Measurements from ENCODE around the gene TOMT.

Gene TOMT

GRCh38 chr11:72081821-72082453 lies 23.8 kb upstream of the TOMT start:
- no peak for TF ChIP-seq CTCF (IDR thresholded peaks at IDR 0.05)
- Histone ChIP-seq H3K4me1 (ENCODE audit: control insufficient read depth in 1 of 2, insufficient read depth in 1 of 2, low read depth in 1 of 2, low read length in 1 of 2) (peaks cover 23 to 36% of the 10 kb centered on the region in 2 experiments), H3K27ac (peak overlapping the region; percentile 96), H3K36me3 (peaks cover 6% of the 10 kb centered on the region), H3K9me3 (no peaks in the 10 kb centered on the region), H3K27me3 (no peaks in the 10 kb centered on the region), H3K4me3 (ENCODE audit: low read depth in 1 of 2, low read length in 1 of 2) (no peak overlapping the region)

GRCh38 chr11:72083414-72083813 lies 22.3 kb upstream of the TOMT start:
- Histone ChIP-seq H3K9me3 (no peaks in the 10 kb centered on the region), H3K27ac (no peak overlapping the region), H3K27me3 (no peaks in the 10 kb centered on the region), H3K4me3 (ENCODE audit: low read depth in 1 of 2, low read length in 1 of 2) (no peak overlapping the region), H3K4me1 (ENCODE audit: control insufficient read depth in 1 of 2, insufficient read depth in 1 of 2, low read depth in 1 of 2, low read length in 1 of 2) (peaks cover 17 to 28% of the 10 kb centered on the region in 2 experiments), H3K36me3 (peaks cover 15% of the 10 kb centered on the region)
- TF ChIP-seq CTCF (IDR thresholded peaks at IDR 0.05), result no peak

GRCh38 chr11:72084076-72084475 lies 21.6 kb upstream of the TOMT start:
- Histone ChIP-seq H3K9me3 (no peaks in the 10 kb centered on the region), H3K36me3 (peaks cover 22% of the 10 kb centered on the region), H3K4me3 (ENCODE audit: low read depth in 1 of 2, low read length in 1 of 2) (no peak overlapping the region), H3K27ac (no peak overlapping the region), H3K27me3 (no peaks in the 10 kb centered on the region), H3K4me1 (ENCODE audit: control insufficient read depth in 1 of 2, insufficient read depth in 1 of 2, low read depth in 1 of 2, low read length in 1 of 2) (peaks cover 17 to 23% of the 10 kb centered on the region in 2 experiments)
- TF ChIP-seq CTCF (IDR thresholded peaks at IDR 0.05), result no peak

- Histone ChIP-seq H3K27me3 (no peaks in the 10 kb centered on the region), H3K27ac (peak overlapping the region; percentile 20), H3K4me3 (ENCODE audit: low read depth in 1 of 2, low read length in 1 of 2) (no peak overlapping the region), H3K36me3 (peaks cover 22% of the 10 kb centered on the region), H3K4me1 (ENCODE audit: control insufficient read depth in 1 of 2, insufficient read depth in 1 of 2, low read depth in 1 of 2, low read length in 1 of 2) (peaks cover 19 to 22% of the 10 kb centered on the region in 2 experiments), H3K9me3 (no peaks in the 10 kb centered on the region)
- TF ChIP-seq CTCF (IDR thresholded peaks at IDR 0.05), result no peak
These were observed 20.8 kb upstream of the TOMT start for GRCh38 chr11:72084965-72085364.

- H3K4me3 ChIP-seq (ENCODE audit: low read depth in 1 of 2, low read length in 1 of 2), result no peak overlapping the region
- peak overlapping the region; percentile 46 for H3K27ac ChIP-seq
- peaks cover 22% of the 10 kb centered on the region for H3K36me3 ChIP-seq
- no peak for TF ChIP-seq CTCF (IDR thresholded peaks at IDR 0.05)
- no peaks in the 10 kb centered on the region for H3K9me3 ChIP-seq
- peaks cover 21 to 27% of the 10 kb centered on the region in 2 experiments for H3K4me1 ChIP-seq (ENCODE audit: control insufficient read depth in 1 of 2, insufficient read depth in 1 of 2, low read depth in 1 of 2, low read length in 1 of 2)
- no peaks in the 10 kb centered on the region for H3K27me3 ChIP-seq
These were observed 19.9 kb upstream of the TOMT start for GRCh38 chr11:72085621-72086351.

All from neutrophil (primary cell).